ENCODE data around the gene GLP2R. TPM values are rescaled to one million over a fixed set of nuclear protein-coding genes. Genes with fewer than 3 reads are reported as not detected.

GLP2R gene
- total RNA-seq, 1 experiment from 2014 or later, result not detected

DNA sequence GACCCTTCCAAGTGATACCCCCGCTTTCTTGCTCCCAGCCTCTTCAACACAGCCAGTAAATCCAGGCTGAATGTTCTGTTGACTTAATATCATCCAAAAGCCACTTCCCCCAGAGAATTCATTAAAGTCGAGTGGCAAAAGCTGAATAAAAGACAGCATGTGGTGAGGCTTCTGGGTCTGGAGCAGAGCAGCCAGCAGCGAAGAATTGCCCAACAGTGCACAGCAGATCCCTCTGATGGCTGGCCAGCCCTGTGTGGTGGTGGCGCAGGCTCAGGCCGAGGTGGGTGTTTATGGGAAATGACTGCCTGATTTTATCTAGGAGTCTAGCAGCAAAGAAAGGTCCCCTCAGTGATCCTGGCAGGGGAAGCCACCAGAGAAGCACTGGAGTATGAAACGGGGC lies 109.7 kb downstream of the GLP2R start:
- Histone ChIP-seq H3K4me3 (ENCODE audit: low read depth, low read length, poor library complexity, severe bottlenecking) (no peak overlapping the region), H3K27me3 (replicated peaks; ENCODE audit: insufficient read depth, low read depth, low read length, poor library complexity) (no peaks in the 10 kb centered on the region), H3K4me1 (ENCODE audit: insufficient read depth, low read length, poor library complexity, severe bottlenecking) (no peaks in the 10 kb centered on the region), H3K36me3 (ENCODE audit: insufficient read depth, low read length, poor library complexity, severe bottlenecking) (no peaks in the 10 kb centered on the region), H3K9me3 (ENCODE audit: low read depth, low read length, poor library complexity, severe bottlenecking) (no peaks in the 10 kb centered on the region), H3K27ac (ENCODE audit: low read depth, low read length, poor library complexity, severe bottlenecking) (no peak overlapping the region)
- TF ChIP-seq EZH2 (IDR thresholded peaks at IDR 0.05; ENCODE audit: borderline replicate concordance, low read depth, low read length, poor library complexity, severe bottlenecking), result no peak
- TF ChIP-seq, protein P1, sequence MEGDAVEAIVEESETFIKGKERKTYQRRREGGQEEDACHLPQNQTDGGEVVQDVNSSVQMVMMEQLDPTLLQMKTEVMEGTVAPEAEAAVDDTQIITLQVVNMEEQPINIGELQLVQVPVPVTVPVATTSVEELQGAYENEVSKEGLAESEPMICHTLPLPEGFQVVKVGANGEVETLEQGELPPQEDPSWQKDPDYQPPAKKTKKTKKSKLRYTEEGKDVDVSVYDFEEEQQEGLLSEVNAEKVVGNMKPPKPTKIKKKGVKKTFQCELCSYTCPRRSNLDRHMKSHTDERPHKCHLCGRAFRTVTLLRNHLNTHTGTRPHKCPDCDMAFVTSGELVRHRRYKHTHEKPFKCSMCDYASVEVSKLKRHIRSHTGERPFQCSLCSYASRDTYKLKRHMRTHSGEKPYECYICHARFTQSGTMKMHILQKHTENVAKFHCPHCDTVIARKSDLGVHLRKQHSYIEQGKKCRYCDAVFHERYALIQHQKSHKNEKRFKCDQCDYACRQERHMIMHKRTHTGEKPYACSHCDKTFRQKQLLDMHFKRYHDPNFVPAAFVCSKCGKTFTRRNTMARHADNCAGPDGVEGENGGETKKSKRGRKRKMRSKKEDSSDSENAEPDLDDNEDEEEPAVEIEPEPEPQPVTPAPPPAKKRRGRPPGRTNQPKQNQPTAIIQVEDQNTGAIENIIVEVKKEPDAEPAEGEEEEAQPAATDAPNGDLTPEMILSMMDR (conservative IDR thresholded peaks at IDR 0.05; ENCODE audit: low read depth, low read length), result no peak
- DNase-seq (ENCODE audit: low spot score), result no peak
- ChIA-PET POLR2A (ENCODE audit: low non-redundant PET) (no interaction called here), CTCF (no interaction called here)
- no TSS peak for BruUV-seq (replicated peaks)
- intact Hi-C loops (cut with micrococcal nuclease; ENCODE audit: unreplicated experiment), result no loop called here

- Histone ChIP-seq H3K4me1 (ENCODE audit: insufficient read depth, low read length, poor library complexity, severe bottlenecking) (no peaks in the 10 kb centered on the region), H3K27me3 (replicated peaks; ENCODE audit: insufficient read depth, low read depth, low read length, poor library complexity) (no peaks in the 10 kb centered on the region), H3K4me3 (ENCODE audit: low read depth, low read length, poor library complexity, severe bottlenecking) (no peak overlapping the region), H3K27ac (ENCODE audit: low read depth, low read length, poor library complexity, severe bottlenecking) (no peak overlapping the region), H3K36me3 (ENCODE audit: insufficient read depth, low read length, poor library complexity, severe bottlenecking) (no peaks in the 10 kb centered on the region), H3K9me3 (ENCODE audit: low read depth, low read length, poor library complexity, severe bottlenecking) (no peaks in the 10 kb centered on the region)
- CTCF ChIA-PET, result no interaction called here
- intact Hi-C loops (cut with micrococcal nuclease; ENCODE audit: unreplicated experiment), result no loop called here
- POLR2A ChIA-PET (ENCODE audit: low non-redundant PET), result no interaction called here
- BruUV-seq (replicated peaks), result no TSS peak
- no peak for DNase-seq (ENCODE audit: low spot score)
- TF ChIP-seq EZH2 (IDR thresholded peaks at IDR 0.05; ENCODE audit: borderline replicate concordance, low read depth, low read length, poor library complexity, severe bottlenecking), result no peak
- TF ChIP-seq, protein P1 (conservative IDR thresholded peaks at IDR 0.05; ENCODE audit: low read depth, low read length), result no peak
Observed at GRCh38 chr17:9936095-9936494, 110.4 kb downstream of the GLP2R start.

DNA sequence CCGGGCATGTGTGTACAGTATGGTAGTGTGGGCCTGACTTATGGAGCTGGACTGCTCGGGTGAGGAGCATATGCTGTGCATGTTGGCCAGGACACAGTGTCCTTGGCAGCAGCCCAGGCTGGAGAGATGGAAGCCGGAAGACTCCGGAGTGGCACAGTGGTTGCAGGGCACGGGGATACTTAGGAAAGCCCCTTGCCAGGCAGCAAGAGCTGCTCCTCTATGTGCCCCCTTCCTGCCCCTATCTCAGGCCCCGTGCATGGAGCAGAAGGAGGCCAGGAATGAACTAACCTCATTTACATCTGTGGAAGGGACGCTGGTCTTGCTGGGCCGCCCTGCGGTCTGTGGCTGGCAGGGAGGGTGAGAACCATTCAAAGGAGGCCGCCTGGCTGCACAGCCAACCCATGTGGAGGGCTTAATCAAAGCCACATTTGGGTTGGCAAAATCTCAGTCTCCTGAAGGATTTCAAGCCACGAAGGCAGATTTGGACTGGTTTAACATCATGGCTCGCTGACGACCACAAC lies 111.6 kb downstream of the GLP2R start:
- Histone ChIP-seq H3K27me3 (replicated peaks; ENCODE audit: insufficient read depth, low read depth, low read length, poor library complexity) (no peaks in the 10 kb centered on the region), H3K9me3 (ENCODE audit: low read depth, low read length, poor library complexity, severe bottlenecking) (no peaks in the 10 kb centered on the region), H3K4me1 (ENCODE audit: insufficient read depth, low read length, poor library complexity, severe bottlenecking) (no peaks in the 10 kb centered on the region), H3K4me3 (ENCODE audit: low read depth, low read length, poor library complexity, severe bottlenecking) (no peak overlapping the region), H3K27ac (ENCODE audit: low read depth, low read length, poor library complexity, severe bottlenecking) (no peak overlapping the region), H3K36me3 (ENCODE audit: insufficient read depth, low read length, poor library complexity, severe bottlenecking) (no peaks in the 10 kb centered on the region)
- CTCF ChIA-PET, result no interaction called here
- BruUV-seq (replicated peaks), result no TSS peak
- no peak for DNase-seq (ENCODE audit: low spot score)
- TF ChIP-seq, protein P1 (conservative IDR thresholded peaks at IDR 0.05; ENCODE audit: low read depth, low read length), result no peak
- no peak for TF ChIP-seq EZH2 (IDR thresholded peaks at IDR 0.05; ENCODE audit: borderline replicate concordance, low read depth, low read length, poor library complexity, severe bottlenecking)
- intact Hi-C loops (cut with micrococcal nuclease; ENCODE audit: unreplicated experiment), result no loop called here
- POLR2A ChIA-PET (ENCODE audit: low non-redundant PET), result no interaction called here

Data from A673 (cell line).